ENCODE measurements around the gene ACMSD.

- TF ChIP-seq CHD2 (IDR thresholded peaks at IDR 0.05; ENCODE audit: low read length, partially characterized antibody) (no peak), CTCF (IDR thresholded peaks at IDR 0.05) (no peak), RAD21 (conservative IDR thresholded peaks at IDR 0.05 in 1 of 2, IDR thresholded peaks at IDR 0.05 in 1 of 2) (no peak), JUN (IDR thresholded peaks at IDR 0.05) (no peak), ESRRA (IDR thresholded peaks at IDR 0.05; ENCODE audit: borderline replicate concordance, low read length) (no peak), KDM1A (IDR thresholded peaks at IDR 0.05; ENCODE audit: low read depth) (no peak), HOXA7 (CRISPR knock-in tag; IDR thresholded peaks at IDR 0.05) (no peak), POLR2A (IDR thresholded peaks at IDR 0.05; ENCODE audit: low read length) (no peak), CEBPB (IDR thresholded peaks at IDR 0.05) (no peak), JUNB (IDR thresholded peaks at IDR 0.05) (no peak), CHD4 (IDR thresholded peaks at IDR 0.05; ENCODE audit: borderline replicate concordance) (no peak), MAFK (IDR thresholded peaks at IDR 0.05; ENCODE audit: partially characterized antibody) (no peak), USF2 (IDR thresholded peaks at IDR 0.05) (no peak)
Observed at GRCh38 chr2:134905168-134905567, 66.8 kb downstream of the ACMSD start.
